Endodermal cell (in vitro differentiated cells): Measurements from ENCODE around the gene PROX2. TPM values are rescaled to one million over a fixed set of nuclear protein-coding genes. Genes with fewer than 3 reads are reported as not detected.

Source experiments
- DNase-seq: peaks from one replicate; pipeline ENCODE4 v3.0.0-alpha.2; 2017
- H3K27ac ChIP-seq: 2 replicates; pipeline ENCODE4 v1.5.1; 2013; ENCODE audit warnings: mild to moderate bottlenecking, low read depth, low read length, moderate library complexity
- H3K27me3 ChIP-seq: 2 replicates; pipeline ENCODE4 v1.6.1; 2013; ENCODE audit warnings: mild to moderate bottlenecking, low read length, moderate library complexity; ENCODE audit not compliant: insufficient read depth, control insufficient read depth, poor library complexity, severe bottlenecking
- H3K36me3 ChIP-seq: 2 replicates; pipeline ENCODE4 v1.7.0; 2013; ENCODE audit warnings: mild to moderate bottlenecking, low read length, moderate library complexity; ENCODE audit not compliant: control insufficient read depth, insufficient read depth
- H3K4me1 ChIP-seq: one replicate; pipeline ENCODE4 v1.7.0; 2013; ENCODE audit warnings: low read length; ENCODE audit not compliant: control insufficient read depth, insufficient read depth
- H3K4me3 ChIP-seq: 2 replicates; pipeline ENCODE4 v1.5.1; 2013; ENCODE audit warnings: mild to moderate bottlenecking, low read length, moderate library complexity
- H3K9ac ChIP-seq: 2 replicates; pipeline ENCODE4 v1.6.1; 2013; ENCODE audit warnings: mild to moderate bottlenecking, low read length, moderate library complexity; ENCODE audit not compliant: poor library complexity, severe bottlenecking; ENCODE audit errors: extremely low read depth
- H3K9me3 ChIP-seq: 2 replicates; pipeline ENCODE4 v1.6.1; 2013; ENCODE audit warnings: mild to moderate bottlenecking, low read length, moderate library complexity; ENCODE audit not compliant: control insufficient read depth
- H3K27ac Mint-ChIP-seq: 2 replicates; pipeline ENCODE4 v1.8.0; 2020; ENCODE audit warnings: mixed read lengths
- H3K27me3 Mint-ChIP-seq: 2 replicates; pipeline ENCODE4 v1.8.0; 2021; ENCODE audit warnings: mild to moderate bottlenecking, mixed read lengths; ENCODE audit not compliant: insufficient read depth
- H3K36me3 Mint-ChIP-seq: 2 replicates; pipeline ENCODE4 v1.8.0; 2020; ENCODE audit warnings: low read depth, mixed read lengths
- H3K4me1 Mint-ChIP-seq: 2 replicates; pipeline ENCODE4 v1.8.0; 2020; ENCODE audit warnings: mixed read lengths
- H3K4me3 Mint-ChIP-seq: 2 replicates; pipeline ENCODE4 v1.8.0; 2020; ENCODE audit warnings: mild to moderate bottlenecking, moderate library complexity, mixed read lengths
- H3K9me3 Mint-ChIP-seq: 2 replicates; pipeline ENCODE4 v1.8.0; 2020; ENCODE audit warnings: mild to moderate bottlenecking, mixed read lengths
- CTCF ChIP-seq: fragments of 200-600 bp; sonication (generic); conservative IDR thresholded peaks from 2 replicates; pipeline ENCODE4 v1.5.0; 2021; ENCODE audit warnings: antibody characterized with exemption, mild to moderate bottlenecking
- WGBS, 2 experiments: methylation state at CpG; one replicate each; pipeline versions ENCODE4 v1.1.5 to v1.1.7; 2013; ENCODE audit warnings: missing lambda C conversion rate in 2 of 2, mixed read lengths in 1 of 2; ENCODE audit not compliant: insufficient coverage in 1 of 2, insufficient read length in 1 of 2; 5-methylcytosine and 5-hydroxymethylcytosine counted together
- total RNA-seq, 2 donors: library from RNA; stranded (reverse); fragmentation: NEBNext Ultra II Directional in 1 of 2; extraction: Animal tissue kit (Norgen Biotek cat#: 25700) in 1 of 2; gene quantifications; 2 replicates in 1 of 2; 3 replicates in 1 of 2; pipeline ENCODE4 v1.2.1, GENCODE V29; 2021

PROX2 gene
- total RNA-seq, 2 donors from 2014 or later: not detected

- WGBS, 2 experiments: 85 to 87% methylated on average over 8 to 13 of the region's 13 CpGs
- peaks cover 8% of the 10 kb centered on the region for H3K4me1 ChIP-seq
- peaks cover 4% of the 10 kb centered on the region for H3K4me1 Mint-ChIP-seq
- no peak overlapping the region for H3K4me3 Mint-ChIP-seq
- no peak for TF ChIP-seq CTCF
- H3K27me3 ChIP-seq: peaks cover 7% of the 10 kb centered on the region
- H3K9me3 Mint-ChIP-seq: no peaks in the 10 kb centered on the region
- H3K9me3 ChIP-seq: no peaks in the 10 kb centered on the region
- H3K27ac Mint-ChIP-seq: peak overlapping the region; percentile 82
- no peak for DNase-seq
- no peaks in the 10 kb centered on the region for H3K36me3 ChIP-seq
- no peak overlapping the region for H3K4me3 ChIP-seq
- H3K27me3 Mint-ChIP-seq: peaks cover 4% of the 10 kb centered on the region
- H3K9ac ChIP-seq: no peak overlapping the region
- peaks cover 3% of the 10 kb centered on the region for H3K36me3 Mint-ChIP-seq
- H3K27ac ChIP-seq: no peak overlapping the region
Observed at GRCh38 chr14:74917646-74918081, 41.7 kb upstream of the PROX2 start.

- Mint-ChIP-seq H3K27ac (peak overlapping the region; percentile 82), H3K9me3 (no peaks in the 10 kb centered on the region), H3K4me1 (peaks cover 4% of the 10 kb centered on the region), H3K4me3 (no peak overlapping the region), H3K27me3 (peaks cover under 1% of the 10 kb centered on the region), H3K36me3 (peaks cover 3% of the 10 kb centered on the region)
- no peak overlapping the region for H3K4me3 ChIP-seq
- peaks cover 8% of the 10 kb centered on the region for H3K4me1 ChIP-seq
- no peaks in the 10 kb centered on the region for H3K9me3 ChIP-seq
- H3K27ac ChIP-seq: no peak overlapping the region
- TF ChIP-seq CTCF: no peak
- H3K9ac ChIP-seq: no peak overlapping the region
- H3K27me3 ChIP-seq: peaks cover 2% of the 10 kb centered on the region
- H3K36me3 ChIP-seq: no peaks in the 10 kb centered on the region
- WGBS, 2 experiments: 91 to 94% methylated on average over 5 of the region's 5 CpGs
- DNase-seq: no peak
Observed at GRCh38 chr14:74917178-74917543, 41.2 kb upstream of the PROX2 start.

GRCh38 chr14:74915826-74916225 lies 39.9 kb upstream of the PROX2 start:
- H3K4me3 ChIP-seq: no peak overlapping the region
- no peaks in the 10 kb centered on the region for H3K27me3 ChIP-seq
- Mint-ChIP-seq H3K27ac (no peak overlapping the region), H3K36me3 (peaks cover 3% of the 10 kb centered on the region), H3K4me3 (no peak overlapping the region), H3K9me3 (no peaks in the 10 kb centered on the region), H3K4me1 (peaks cover 4% of the 10 kb centered on the region), H3K27me3 (no peaks in the 10 kb centered on the region)
- H3K9ac ChIP-seq: no peak overlapping the region
- no peak for DNase-seq
- no peaks in the 10 kb centered on the region for H3K36me3 ChIP-seq
- no peaks in the 10 kb centered on the region for H3K9me3 ChIP-seq
- peaks cover 8% of the 10 kb centered on the region for H3K4me1 ChIP-seq
- no peak for TF ChIP-seq CTCF
- H3K27ac ChIP-seq: no peak overlapping the region
- 75 to 79% methylated on average over 3 to 7 of the region's 7 CpGs for WGBS, 2 experiments
